Measurements from ENCODE around the gene ARHGAP10. TPM values are rescaled to one million over a fixed set of nuclear protein-coding genes. Genes with fewer than 3 reads are reported as not detected.

Gene ARHGAP10
- total and polyA plus RNA-seq, 12 donors = 33.9 to 71.1 (median 60.7) TPM

DNA sequence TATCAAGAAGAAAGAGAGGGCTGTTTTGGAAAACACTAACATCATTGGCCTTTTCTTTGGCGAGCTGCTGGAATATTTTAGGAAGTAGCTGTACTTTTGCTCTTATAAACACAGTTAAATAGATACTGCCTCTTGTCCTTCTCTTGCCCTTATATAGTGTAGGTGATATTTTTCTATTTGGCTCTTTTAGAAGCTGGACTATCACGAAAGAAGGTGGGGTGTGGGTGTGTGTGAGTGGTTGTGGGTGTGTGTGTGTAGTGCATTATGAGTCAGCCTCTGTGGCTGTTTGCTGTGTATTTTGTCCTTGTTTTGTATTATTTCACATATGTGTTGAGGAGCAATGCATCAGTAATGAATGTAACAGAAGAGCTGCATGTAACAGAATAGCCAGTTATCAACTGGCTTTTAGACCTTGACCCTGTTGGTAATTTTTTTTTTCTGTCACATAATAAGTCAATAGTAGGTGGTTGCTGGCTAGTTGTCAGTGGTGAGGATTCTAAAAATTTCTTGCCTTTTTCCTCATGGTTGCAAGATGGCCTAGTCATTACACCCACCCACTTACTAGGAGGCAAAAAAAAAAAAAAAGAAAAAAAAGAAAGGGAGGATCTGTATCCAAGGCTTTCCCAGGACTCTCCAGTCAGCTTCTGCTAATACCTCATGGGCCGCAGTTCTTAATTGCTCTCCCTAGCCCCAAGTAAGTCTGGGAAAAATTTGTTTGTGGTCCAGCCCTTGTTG is 23.8 kb downstream of the ARHGAP10 start:
- WGBS, 2 donors = 44 to 45% methylated on average over 3 of the region's 3 CpGs
- H3K36me3 ChIP-seq = no peaks in the 10 kb centered on the region
- TF ChIP-seq, protein P1, sequence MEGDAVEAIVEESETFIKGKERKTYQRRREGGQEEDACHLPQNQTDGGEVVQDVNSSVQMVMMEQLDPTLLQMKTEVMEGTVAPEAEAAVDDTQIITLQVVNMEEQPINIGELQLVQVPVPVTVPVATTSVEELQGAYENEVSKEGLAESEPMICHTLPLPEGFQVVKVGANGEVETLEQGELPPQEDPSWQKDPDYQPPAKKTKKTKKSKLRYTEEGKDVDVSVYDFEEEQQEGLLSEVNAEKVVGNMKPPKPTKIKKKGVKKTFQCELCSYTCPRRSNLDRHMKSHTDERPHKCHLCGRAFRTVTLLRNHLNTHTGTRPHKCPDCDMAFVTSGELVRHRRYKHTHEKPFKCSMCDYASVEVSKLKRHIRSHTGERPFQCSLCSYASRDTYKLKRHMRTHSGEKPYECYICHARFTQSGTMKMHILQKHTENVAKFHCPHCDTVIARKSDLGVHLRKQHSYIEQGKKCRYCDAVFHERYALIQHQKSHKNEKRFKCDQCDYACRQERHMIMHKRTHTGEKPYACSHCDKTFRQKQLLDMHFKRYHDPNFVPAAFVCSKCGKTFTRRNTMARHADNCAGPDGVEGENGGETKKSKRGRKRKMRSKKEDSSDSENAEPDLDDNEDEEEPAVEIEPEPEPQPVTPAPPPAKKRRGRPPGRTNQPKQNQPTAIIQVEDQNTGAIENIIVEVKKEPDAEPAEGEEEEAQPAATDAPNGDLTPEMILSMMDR (IDR thresholded peaks at IDR 0.05) = no peak
- H3K4me3 ChIP-seq = peak overlapping the region in 4 of 10 donors; percentile 3 to 22 (median 14)
- no peaks in the 10 kb centered on the region for H3K9me3 ChIP-seq
- ATAC-seq = peak in 7 of 8 donors; percentile 48 to 60 (median 55)
- intact Hi-C loops (cut with DNase I) = no loop called here
- H3K27me3 ChIP-seq = no peaks in the 10 kb centered on the region
- H3K27ac ChIP-seq = peak overlapping the region in 9 of 10 donors; percentile 23 to 75 (median 60)
- DNase-seq = no peak
- H3K4me1 ChIP-seq = peaks cover 3 to 65% (median 44%) of the 10 kb centered on the region in 9 donors

DNA sequence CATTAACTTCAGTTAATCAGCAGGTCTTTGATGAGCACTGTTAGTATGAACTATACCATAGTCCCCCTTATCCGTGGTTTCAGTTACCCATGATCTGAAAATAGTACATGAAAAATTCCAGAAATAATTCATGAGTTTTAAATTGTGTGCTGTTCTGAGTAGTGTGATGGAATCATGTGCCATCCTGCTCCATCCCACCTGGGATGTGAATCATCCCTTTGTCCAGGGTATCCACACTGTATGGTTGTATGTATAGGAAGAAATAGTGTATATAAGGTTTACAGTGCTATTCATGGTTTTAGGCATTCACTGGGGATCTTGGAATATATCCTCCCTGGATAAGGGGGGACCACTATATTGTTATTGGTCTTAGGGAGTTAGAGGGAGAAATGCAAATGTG is 24.5 kb downstream of the ARHGAP10 start:
- TF ChIP-seq, protein P1 (IDR thresholded peaks at IDR 0.05) = no peak
- peak overlapping the region in 7 of 10 donors; percentile 40 to 75 (median 66) for H3K27ac ChIP-seq
- no peaks in the 10 kb centered on the region for H3K36me3 ChIP-seq
- ATAC-seq (no peak), DNase-seq (no peak)
- intact Hi-C loops (cut with DNase I) = no loop called here
- H3K4me1 ChIP-seq = peaks cover 3 to 70% (median 51%) of the 10 kb centered on the region in 9 donors
- WGBS, 2 donors = 45 to 57% methylated on average over 1 of the region's 1 CpG
- H3K27me3 ChIP-seq = no peaks in the 10 kb centered on the region
- no peak overlapping the region for H3K4me3 ChIP-seq
- H3K9me3 ChIP-seq = no peaks in the 10 kb centered on the region

DNA sequence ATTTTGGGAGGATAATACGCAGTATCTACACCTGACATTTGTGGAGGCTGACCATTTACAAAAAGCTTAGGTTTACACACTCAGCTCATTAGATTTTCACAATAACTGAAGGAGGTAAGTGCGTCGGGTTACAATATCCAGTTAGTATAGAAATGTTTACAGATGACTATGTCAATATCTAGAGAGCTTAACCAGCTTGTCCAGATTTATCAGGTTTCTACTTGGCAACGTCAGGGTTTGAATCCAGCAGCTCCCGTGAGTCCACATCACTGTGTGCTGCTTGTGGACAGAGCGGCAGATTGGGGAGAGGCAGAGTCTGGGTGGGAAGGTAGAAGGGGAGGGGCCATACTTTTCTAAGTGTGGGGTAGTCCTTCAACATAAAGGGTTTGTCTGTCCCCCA is 28.3 kb downstream of the ARHGAP10 start:
- H3K4me3 ChIP-seq = no peak overlapping the region
- H3K4me1 ChIP-seq = peaks cover 3 to 56% (median 32%) of the 10 kb centered on the region in 9 donors
- TF ChIP-seq, protein P1 (IDR thresholded peaks at IDR 0.05) = no peak
- no peaks in the 10 kb centered on the region for H3K9me3 ChIP-seq
- intact Hi-C loops (cut with DNase I) = no loop called here
- DNase-seq = no peak
- WGBS, 2 donors = 66 to 75% methylated on average over 6 of the region's 6 CpGs
- ATAC-seq = peak in 3 of 8 donors; percentile 29 to 63 (median 41)
- H3K36me3 ChIP-seq = no peaks in the 10 kb centered on the region
- peak overlapping the region in 7 of 10 donors; percentile 4 to 59 (median 40) for H3K27ac ChIP-seq
- H3K27me3 ChIP-seq = no peaks in the 10 kb centered on the region

DNA sequence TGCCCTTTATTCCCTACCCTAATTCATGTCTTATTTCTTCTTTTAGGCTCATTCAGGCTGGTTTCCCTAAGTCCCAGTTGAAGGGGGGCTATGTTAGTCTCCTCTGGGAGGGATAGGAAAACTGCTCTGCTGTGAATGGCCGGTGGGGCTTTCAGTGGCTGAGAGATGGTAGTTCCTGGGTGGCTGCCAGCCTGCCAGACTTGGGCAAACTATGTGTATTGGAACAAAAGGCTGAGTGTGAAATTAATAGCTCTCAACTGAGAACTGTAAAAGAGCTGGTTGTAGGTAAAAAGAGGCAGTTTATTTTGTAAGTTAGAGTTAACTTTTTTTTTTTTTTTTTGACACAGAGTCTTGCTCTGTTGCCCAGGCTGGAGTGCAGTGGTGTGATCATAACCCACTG is 28.8 kb downstream of the ARHGAP10 start:
- WGBS, 2 donors = 29 to 38% methylated on average over 1 of the region's 1 CpG
- H3K9me3 ChIP-seq = no peaks in the 10 kb centered on the region
- intact Hi-C loops (cut with DNase I) = no loop called here
- H3K27ac ChIP-seq = peak overlapping the region in 7 of 10 donors; percentile 4 to 59 (median 40)
- H3K27me3 ChIP-seq = no peaks in the 10 kb centered on the region
- TF ChIP-seq, protein P1 (IDR thresholded peaks at IDR 0.05) = no peak
- DNase-seq = peak in 1 of 2 donors; percentile 40
- H3K36me3 ChIP-seq = no peaks in the 10 kb centered on the region
- peak in 5 of 8 donors; percentile 34 to 61 (median 57) for ATAC-seq
- H3K4me1 ChIP-seq = peaks cover 3 to 50% (median 27%) of the 10 kb centered on the region in 9 donors
- no peak overlapping the region for H3K4me3 ChIP-seq
